ENCODE measurements around the gene RNF34. TPM values are rescaled to one million over a fixed set of nuclear protein-coding genes. Genes with fewer than 3 reads are reported as not detected.

Gene RNF34
- total RNA-seq, 2 donors from 2014 or later: 20.3 to 51.5 TPM

- Histone ChIP-seq H3K4me3 (no peak overlapping the region), H3K4me1 (replicated peaks) (no peaks in the 10 kb centered on the region), H3K27ac (no peak overlapping the region), H3K36me3 (no peaks in the 10 kb centered on the region), H3K9me3 (no peaks in the 10 kb centered on the region), H3K27me3 (replicated peaks; ENCODE audit: insufficient read depth) (no peaks in the 10 kb centered on the region)
- no peak for DNase-seq (ENCODE audit: low spot score)
- 69% methylated on average over 10 of the region's 39 CpGs for WGBS
- TF ChIP-seq CTCF (IDR thresholded peaks at IDR 0.05) (no peak), POLR2AphosphoS5 (IDR thresholded peaks at IDR 0.05) (no peak), POLR2A (IDR thresholded peaks at IDR 0.05) (no peak)
- intact Hi-C loops (cut with DNase I): no loop called here
Observed at GRCh38 chr12:121452985-121453360, 53.1 kb downstream of the RNF34 start.

GRCh38 chr12:121453629-121454028 lies 53.7 kb downstream of the RNF34 start:
- 84% methylated on average over 18 of the region's 18 CpGs for WGBS
- no peaks in the 10 kb centered on the region for H3K4me1 ChIP-seq (replicated peaks)

DNA sequence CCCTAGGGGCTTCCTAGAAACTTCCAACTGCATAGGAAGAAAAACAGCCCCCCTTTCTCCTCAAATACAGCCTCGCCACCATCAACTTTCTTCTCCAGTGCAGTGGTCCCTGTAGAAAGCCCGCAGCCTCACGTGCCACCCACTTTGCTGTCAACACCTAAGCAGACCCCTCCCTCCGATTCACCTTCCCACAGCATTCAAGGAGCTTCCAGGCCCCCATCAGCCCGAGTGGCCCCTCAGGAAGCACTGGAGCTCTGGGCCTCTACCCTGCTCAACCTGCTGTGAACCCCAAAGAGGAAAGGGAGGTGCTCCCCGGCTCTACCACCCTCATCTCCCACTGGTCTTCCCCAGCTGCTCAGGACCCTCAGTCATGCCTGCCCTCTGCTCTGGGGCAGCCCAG lies 55.0 kb downstream of the RNF34 start:
- TF ChIP-seq POLR2A (IDR thresholded peaks at IDR 0.05) (no peak), CTCF (IDR thresholded peaks at IDR 0.05) (no peak), POLR2AphosphoS5 (IDR thresholded peaks at IDR 0.05) (no peak)
- no peaks in the 10 kb centered on the region for H3K9me3 ChIP-seq
- intact Hi-C loops (cut with DNase I): no loop called here
- H3K36me3 ChIP-seq: no peaks in the 10 kb centered on the region
- no peaks in the 10 kb centered on the region for H3K4me1 ChIP-seq (replicated peaks)
- no peak overlapping the region for H3K27ac ChIP-seq
- no peak for DNase-seq (ENCODE audit: low spot score)
- no peaks in the 10 kb centered on the region for H3K27me3 ChIP-seq (replicated peaks; ENCODE audit: insufficient read depth)
- no peak overlapping the region for H3K4me3 ChIP-seq
- 93% methylated on average over 6 of the region's 6 CpGs for WGBS

More at GRCh38 chr12:121453629-121454028, 53.7 kb downstream of the RNF34 start:
- DNase-seq (ENCODE audit: low spot score): no peak
- Histone ChIP-seq H3K9me3 (no peaks in the 10 kb centered on the region), H3K27me3 (replicated peaks; ENCODE audit: insufficient read depth) (no peaks in the 10 kb centered on the region), H3K27ac (no peak overlapping the region), H3K36me3 (no peaks in the 10 kb centered on the region), H3K4me3 (no peak overlapping the region)
- TF ChIP-seq POLR2A (IDR thresholded peaks at IDR 0.05) (no peak), CTCF (IDR thresholded peaks at IDR 0.05) (no peak), POLR2AphosphoS5 (IDR thresholded peaks at IDR 0.05) (no peak)
- intact Hi-C loops (cut with DNase I): no loop called here

DNA sequence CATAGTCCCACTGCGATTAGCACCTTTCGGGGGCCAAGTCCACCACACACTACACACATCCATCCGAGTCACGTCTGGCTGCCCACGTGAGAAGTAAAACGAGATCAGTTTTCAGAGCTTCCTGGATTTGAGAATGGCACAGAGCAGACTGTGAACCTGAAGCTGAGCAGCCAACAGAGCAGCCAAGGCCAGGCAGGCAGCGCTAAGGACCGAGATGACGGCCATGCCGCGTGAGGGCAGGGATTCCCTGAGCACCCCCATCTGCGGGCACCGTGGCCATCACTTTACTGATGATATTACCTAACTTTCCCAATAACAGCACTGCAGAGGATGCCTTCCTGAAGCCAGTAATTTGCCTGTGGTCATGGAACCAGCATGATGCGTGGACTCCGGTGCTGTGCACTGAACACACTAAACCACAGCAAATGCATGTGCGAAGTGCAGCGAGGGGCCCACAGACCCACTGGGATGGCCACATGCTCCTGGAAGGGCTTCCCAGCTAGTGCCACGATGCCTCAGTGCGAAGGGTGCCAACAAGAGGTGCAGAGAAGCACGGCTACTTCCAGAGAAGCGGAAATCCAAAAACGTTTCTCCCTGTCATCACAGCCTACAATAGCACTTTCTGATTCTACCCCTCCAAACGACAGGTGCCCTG lies 56.0 kb downstream of the RNF34 start:
- intact Hi-C loops (cut with DNase I): no loop called here
- WGBS: 89% methylated on average over 23 of the region's 23 CpGs
- Histone ChIP-seq H3K4me1 (replicated peaks) (no peaks in the 10 kb centered on the region), H3K27me3 (replicated peaks; ENCODE audit: insufficient read depth) (no peaks in the 10 kb centered on the region), H3K27ac (no peak overlapping the region), H3K36me3 (no peaks in the 10 kb centered on the region), H3K4me3 (no peak overlapping the region), H3K9me3 (no peaks in the 10 kb centered on the region)
- TF ChIP-seq POLR2AphosphoS5 (IDR thresholded peaks at IDR 0.05) (no peak), POLR2A (IDR thresholded peaks at IDR 0.05) (no peak), CTCF (IDR thresholded peaks at IDR 0.05) (no peak)
- DNase-seq (ENCODE audit: low spot score): no peak

DNA sequence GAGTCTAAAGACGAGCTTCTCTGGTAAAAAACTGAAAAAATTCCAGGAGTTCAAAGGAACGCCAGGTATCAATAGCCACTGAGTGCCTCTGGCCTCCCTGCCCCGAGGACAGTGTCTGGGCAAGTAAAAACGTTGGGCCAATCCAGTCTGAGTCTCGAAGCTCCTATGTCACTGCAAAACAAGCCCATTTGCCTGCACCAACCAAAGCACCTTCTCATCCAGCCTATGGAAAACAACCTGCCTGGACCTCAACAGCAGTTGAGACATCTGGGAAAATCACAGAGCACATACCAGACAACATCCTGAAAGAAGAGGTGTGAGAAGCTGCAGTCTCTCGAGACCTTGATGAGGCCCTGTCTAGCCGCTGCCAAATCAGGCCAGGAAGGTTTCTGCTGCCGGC lies 56.6 kb downstream of the RNF34 start:
- intact Hi-C loops (cut with DNase I): no loop called here
- WGBS: 75% methylated on average over 8 of the region's 8 CpGs
- no peak for TF ChIP-seq CTCF (IDR thresholded peaks at IDR 0.05)
- TF ChIP-seq POLR2AphosphoS5 (IDR thresholded peaks at IDR 0.05): no peak
- TF ChIP-seq POLR2A (IDR thresholded peaks at IDR 0.05): no peak

More for the DNA sequence above, 56.6 kb downstream of the RNF34 start:
- Histone ChIP-seq H3K27me3 (replicated peaks; ENCODE audit: insufficient read depth) (no peaks in the 10 kb centered on the region), H3K4me1 (replicated peaks) (no peaks in the 10 kb centered on the region), H3K27ac (no peak overlapping the region), H3K4me3 (no peak overlapping the region), H3K9me3 (no peaks in the 10 kb centered on the region), H3K36me3 (no peaks in the 10 kb centered on the region)
- no peak for DNase-seq (ENCODE audit: low spot score)
